ENCODE measurements around the gene CYP2C18.
"Not testable (repeated sequence)": the region's sequence is repeated elsewhere in the genome, so short reads cannot be mapped to it uniquely, and the experiment has no call there.

The CYP2C18 gene

DNA sequence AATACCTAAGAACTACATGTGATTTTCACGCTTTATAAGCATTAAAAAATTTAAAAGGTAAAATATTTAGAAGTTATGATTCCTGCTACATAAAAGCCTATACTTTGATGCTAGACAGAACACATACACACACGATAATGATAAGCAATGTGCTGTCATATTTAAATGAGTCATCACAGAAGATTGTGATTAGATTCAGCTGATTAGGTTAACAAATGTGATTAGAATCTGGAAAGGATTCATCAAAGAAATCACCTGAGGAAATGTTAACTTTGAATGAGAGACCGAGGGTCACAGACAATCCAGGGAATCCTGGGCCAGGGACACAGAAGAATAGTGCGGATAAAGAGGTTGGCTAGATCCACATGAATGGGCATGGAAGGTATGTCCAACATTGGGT lies 42.0 kb upstream of the CYP2C18 start:
- H2BK120ac ChIP-seq (ENCODE audit: low read depth, low read length): no peak overlapping the region
- H2BK12ac ChIP-seq (ENCODE audit: low read length): no peak overlapping the region
- H3K4me1 ChIP-seq (ENCODE audit: control insufficient read depth in 2 of 2, insufficient read depth in 1 of 2, low read depth in 1 of 2, low read length in 2 of 2): no peaks in the 10 kb centered on the region
- no peak overlapping the region for H3K27ac ChIP-seq (replicated peaks; ENCODE audit: low read length)
- WGBS, 2 donors (ENCODE audit: extremely low coverage in 2 of 2, insufficient read length in 2 of 2, insufficient replicate concordance in 1 of 2): no CpG with 5 or more reads among the region's 4 CpGs
- H2BK5ac ChIP-seq (ENCODE audit: low read length): no peak overlapping the region
- H4K8ac ChIP-seq (ENCODE audit: low read depth, low read length): no peak overlapping the region
- H3K27me3 ChIP-seq (ENCODE audit: control insufficient read depth in 3 of 3, insufficient read depth in 3 of 3, low read depth in 1 of 3, low read length in 3 of 3): peaks cover 0 to 2% (median 0%) of the 10 kb centered on the region in 3 experiments
- H2BK15ac ChIP-seq (ENCODE audit: low read length): no peak overlapping the region
- DNase-seq (ENCODE audit: low spot score): no peak
- H3K36me3 ChIP-seq (replicated peaks in 1 of 2; ENCODE audit: control insufficient read depth in 2 of 2, insufficient read depth in 2 of 2, low read length in 2 of 2): no peaks in the 10 kb centered on the region
- H3K18ac ChIP-seq (ENCODE audit: low read length): no peak overlapping the region
- H3K4ac ChIP-seq (ENCODE audit: low read length): no peak overlapping the region
- H3K79me1 ChIP-seq (ENCODE audit: low read depth, low read length): no peaks in the 10 kb centered on the region
- no peak overlapping the region for H3K4me3 ChIP-seq (ENCODE audit: low read length in 2 of 2)
- no peak overlapping the region for H3K14ac ChIP-seq (ENCODE audit: low read length)
- no peak overlapping the region for H2AFZ ChIP-seq (ENCODE audit: low read length)
- H3K9me3 ChIP-seq (replicated peaks in 1 of 2; ENCODE audit: control insufficient read depth in 2 of 2, insufficient read depth in 1 of 2, low read depth in 1 of 2, low read length in 2 of 2): peaks cover 0 to 1% of the 10 kb centered on the region in 2 donors
- H3K23ac ChIP-seq (ENCODE audit: low read depth, low read length, poor library complexity): no peak overlapping the region
- no peak overlapping the region for H4K91ac ChIP-seq (ENCODE audit: low read depth, low read length, poor library complexity)
- H3K9ac ChIP-seq (ENCODE audit: low read depth, low read length, poor library complexity): no peak overlapping the region
- no peak overlapping the region for H3K4me2 ChIP-seq (ENCODE audit: insufficient read depth, low read length, poor library complexity, severe bottlenecking)
- H2AK5ac ChIP-seq (ENCODE audit: low read depth, low read length): no peak overlapping the region

DNA sequence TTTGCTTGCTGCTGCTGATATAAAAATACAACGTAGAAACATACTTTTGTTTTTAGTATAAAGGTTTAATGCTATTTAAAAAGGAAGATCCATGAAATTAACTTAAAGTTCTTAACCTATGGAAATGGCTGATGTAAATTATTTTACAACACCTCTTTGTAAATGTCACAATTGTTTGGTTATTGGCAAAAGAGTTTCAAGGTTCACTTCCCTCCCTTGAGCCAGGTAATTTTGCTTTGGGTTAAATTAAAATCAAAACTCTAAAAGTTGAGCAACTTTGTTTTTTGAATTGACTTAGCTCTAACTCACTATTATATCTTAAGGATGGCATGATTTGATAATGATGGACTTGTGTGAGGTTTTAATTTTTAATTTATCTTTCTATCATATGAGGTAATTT lies 39.2 kb upstream of the CYP2C18 start:
- H4K91ac ChIP-seq (ENCODE audit: low read depth, low read length, poor library complexity): no peak overlapping the region
- no peak overlapping the region for H2BK15ac ChIP-seq (ENCODE audit: low read length)
- no peak overlapping the region for H2BK5ac ChIP-seq (ENCODE audit: low read length)
- no peak overlapping the region for H2AFZ ChIP-seq (ENCODE audit: low read length)
- no peak overlapping the region for H3K27ac ChIP-seq (replicated peaks; ENCODE audit: low read length)
- no peaks in the 10 kb centered on the region for H3K36me3 ChIP-seq (replicated peaks in 1 of 2; ENCODE audit: control insufficient read depth in 2 of 2, insufficient read depth in 2 of 2, low read length in 2 of 2)
- DNase-seq (ENCODE audit: low spot score): no peak
- no peak overlapping the region for H3K14ac ChIP-seq (ENCODE audit: low read length)
- H3K4me1 ChIP-seq (ENCODE audit: control insufficient read depth in 2 of 2, insufficient read depth in 1 of 2, low read depth in 1 of 2, low read length in 2 of 2): no peaks in the 10 kb centered on the region
- no peak overlapping the region for H2BK120ac ChIP-seq (ENCODE audit: low read depth, low read length)
- H3K4ac ChIP-seq (ENCODE audit: low read length): no peak overlapping the region
- H3K4me3 ChIP-seq (ENCODE audit: low read length in 2 of 2): no peak overlapping the region
- peaks cover 0 to 1% of the 10 kb centered on the region in 2 donors for H3K9me3 ChIP-seq (replicated peaks in 1 of 2; ENCODE audit: control insufficient read depth in 2 of 2, insufficient read depth in 1 of 2, low read depth in 1 of 2, low read length in 2 of 2)
- H4K8ac ChIP-seq (ENCODE audit: low read depth, low read length): no peak overlapping the region
- no peak overlapping the region for H3K4me2 ChIP-seq (ENCODE audit: insufficient read depth, low read length, poor library complexity, severe bottlenecking)
- H3K23ac ChIP-seq (ENCODE audit: low read depth, low read length, poor library complexity): no peak overlapping the region
- H2BK12ac ChIP-seq (ENCODE audit: low read length): no peak overlapping the region
- H3K18ac ChIP-seq (ENCODE audit: low read length): no peak overlapping the region
- H3K9ac ChIP-seq (ENCODE audit: low read depth, low read length, poor library complexity): no peak overlapping the region
- no peak overlapping the region for H2AK5ac ChIP-seq (ENCODE audit: low read depth, low read length)
- no CpG with 5 or more reads among the region's 1 CpG for WGBS, 2 donors (ENCODE audit: extremely low coverage in 2 of 2, insufficient read length in 2 of 2, insufficient replicate concordance in 1 of 2)
- H3K27me3 ChIP-seq (ENCODE audit: control insufficient read depth in 3 of 3, insufficient read depth in 3 of 3, low read depth in 1 of 3, low read length in 3 of 3): peaks cover 0 to 2% (median 0%) of the 10 kb centered on the region in 3 experiments
- no peaks in the 10 kb centered on the region for H3K79me1 ChIP-seq (ENCODE audit: low read depth, low read length)

DNA sequence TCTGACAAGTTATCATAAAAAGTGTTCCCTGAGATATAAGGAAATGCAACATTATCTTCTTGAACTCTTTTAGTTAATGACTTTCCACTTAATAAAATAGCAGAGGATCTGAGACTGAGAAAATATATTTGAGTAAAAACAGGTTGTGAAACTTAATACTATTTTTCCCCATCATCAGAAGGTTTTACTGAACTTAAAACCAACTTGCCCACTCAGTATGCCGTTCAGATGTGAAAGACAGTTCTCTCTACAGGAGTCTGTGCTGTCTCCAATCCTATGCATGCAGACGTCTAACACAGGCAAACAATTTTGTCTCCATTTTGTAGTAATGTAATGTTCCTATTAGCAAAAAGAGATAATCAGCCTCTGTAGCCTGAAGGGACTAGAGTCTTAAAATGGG lies 38.2 kb upstream of the CYP2C18 start:
- H3K18ac ChIP-seq (ENCODE audit: low read length): no peak overlapping the region
- no peak overlapping the region for H3K27ac ChIP-seq (replicated peaks; ENCODE audit: low read length)
- no peak overlapping the region for H4K91ac ChIP-seq (ENCODE audit: low read depth, low read length, poor library complexity)
- H3K9ac ChIP-seq (ENCODE audit: low read depth, low read length, poor library complexity): no peak overlapping the region
- H3K4me3 ChIP-seq (ENCODE audit: low read length in 2 of 2): no peak overlapping the region
- H2AFZ ChIP-seq (ENCODE audit: low read length): no peak overlapping the region
- WGBS, 2 donors (ENCODE audit: extremely low coverage in 2 of 2, insufficient read length in 2 of 2, insufficient replicate concordance in 1 of 2): no CpG with 5 or more reads among the region's 2 CpGs
- no peaks in the 10 kb centered on the region for H3K36me3 ChIP-seq (replicated peaks in 1 of 2; ENCODE audit: control insufficient read depth in 2 of 2, insufficient read depth in 2 of 2, low read length in 2 of 2)
- no peak overlapping the region for H2BK15ac ChIP-seq (ENCODE audit: low read length)
- no peak overlapping the region for H3K14ac ChIP-seq (ENCODE audit: low read length)
- no peak overlapping the region for H2BK120ac ChIP-seq (ENCODE audit: low read depth, low read length)
- H3K4me2 ChIP-seq (ENCODE audit: insufficient read depth, low read length, poor library complexity, severe bottlenecking): no peak overlapping the region
- H3K9me3 ChIP-seq (replicated peaks in 1 of 2; ENCODE audit: control insufficient read depth in 2 of 2, insufficient read depth in 1 of 2, low read depth in 1 of 2, low read length in 2 of 2): no peaks in the 10 kb centered on the region
- no peaks in the 10 kb centered on the region for H3K79me1 ChIP-seq (ENCODE audit: low read depth, low read length)
- no peak for DNase-seq (ENCODE audit: low spot score)
- no peak overlapping the region for H3K23ac ChIP-seq (ENCODE audit: low read depth, low read length, poor library complexity)
- no peak overlapping the region for H2BK5ac ChIP-seq (ENCODE audit: low read length)
- H4K8ac ChIP-seq (ENCODE audit: low read depth, low read length): no peak overlapping the region
- H3K27me3 ChIP-seq (ENCODE audit: control insufficient read depth in 3 of 3, insufficient read depth in 3 of 3, low read depth in 1 of 3, low read length in 3 of 3): peaks cover 0 to 1% (median 0%) of the 10 kb centered on the region in 3 experiments
- no peak overlapping the region for H2AK5ac ChIP-seq (ENCODE audit: low read depth, low read length)
- no peaks in the 10 kb centered on the region for H3K4me1 ChIP-seq (ENCODE audit: control insufficient read depth in 2 of 2, insufficient read depth in 1 of 2, low read depth in 1 of 2, low read length in 2 of 2)
- H2BK12ac ChIP-seq (ENCODE audit: low read length): no peak overlapping the region
- no peak overlapping the region for H3K4ac ChIP-seq (ENCODE audit: low read length)

DNA sequence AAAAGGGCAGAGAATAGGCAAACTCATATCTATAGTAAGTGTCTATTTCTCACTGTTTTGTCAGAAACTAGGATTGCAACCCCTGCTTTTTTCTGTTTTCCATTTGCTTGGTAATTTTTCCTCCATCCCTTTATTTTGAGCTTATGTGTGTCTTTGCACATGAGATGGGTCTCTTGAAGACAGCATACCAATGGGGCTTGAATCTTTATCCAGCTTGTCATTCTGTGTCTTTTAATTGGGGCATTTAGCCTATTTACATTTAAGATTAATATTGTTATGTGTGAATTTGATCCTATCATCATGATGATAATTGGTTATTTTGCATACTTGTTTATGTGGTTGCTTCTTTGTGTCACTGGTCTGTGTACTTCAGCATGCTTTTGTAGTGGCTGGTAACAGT lies 28.3 kb upstream of the CYP2C18 start:
- not testable (repeated sequence) for H3K4ac ChIP-seq (ENCODE audit: low read length); H4K91ac ChIP-seq (ENCODE audit: low read depth, low read length, poor library complexity); H3K4me1 ChIP-seq (ENCODE audit: control insufficient read depth in 2 of 2, insufficient read depth in 1 of 2, low read depth in 1 of 2, low read length in 2 of 2); H3K23ac ChIP-seq (ENCODE audit: low read depth, low read length, poor library complexity); H3K36me3 ChIP-seq (replicated peaks in 1 of 2; ENCODE audit: control insufficient read depth in 2 of 2, insufficient read depth in 2 of 2, low read length in 2 of 2); H3K79me1 ChIP-seq (ENCODE audit: low read depth, low read length); H3K18ac ChIP-seq (ENCODE audit: low read length); H2AFZ ChIP-seq (ENCODE audit: low read length); H3K14ac ChIP-seq (ENCODE audit: low read length); H3K4me2 ChIP-seq (ENCODE audit: insufficient read depth, low read length, poor library complexity, severe bottlenecking); H2AK5ac ChIP-seq (ENCODE audit: low read depth, low read length); H4K8ac ChIP-seq (ENCODE audit: low read depth, low read length); DNase-seq (ENCODE audit: low spot score); H2BK120ac ChIP-seq (ENCODE audit: low read depth, low read length); H3K9ac ChIP-seq (ENCODE audit: low read depth, low read length, poor library complexity); H2BK5ac ChIP-seq (ENCODE audit: low read length); H3K9me3 ChIP-seq (replicated peaks in 1 of 2; ENCODE audit: control insufficient read depth in 2 of 2, insufficient read depth in 1 of 2, low read depth in 1 of 2, low read length in 2 of 2); H3K4me3 ChIP-seq (ENCODE audit: low read length in 2 of 2); H2BK15ac ChIP-seq (ENCODE audit: low read length); H3K27ac ChIP-seq (replicated peaks; ENCODE audit: low read length); H3K27me3 ChIP-seq (ENCODE audit: control insufficient read depth in 3 of 3, insufficient read depth in 3 of 3, low read depth in 1 of 3, low read length in 3 of 3); H2BK12ac ChIP-seq (ENCODE audit: low read length)
